ENCODE results near the gene TMEM183A.

The TMEM183A gene

GRCh38 chr1:203056516-203056915, 49.3 kb downstream of the TMEM183A start:
- DNase-seq = no peak
- Histone ChIP-seq H3K36me3 (no peaks in the 10 kb centered on the region), H3K4me3 (ENCODE audit: low read depth, low read length) (no peak overlapping the region), H3K4me1 (peaks cover 24% of the 10 kb centered on the region), H3K9me3 (no peaks in the 10 kb centered on the region), H3K27me3 (no peaks in the 10 kb centered on the region)
- peak; percentile 30 for TF ChIP-seq CTCF (IDR thresholded peaks at IDR 0.05; ENCODE audit: low read depth, low read length)

GRCh38 chr1:203057911-203058675, 50.9 kb downstream of the TMEM183A start:
- Histone ChIP-seq H3K36me3 (no peaks in the 10 kb centered on the region), H3K9me3 (no peaks in the 10 kb centered on the region), H3K4me1 (peaks cover 15% of the 10 kb centered on the region)

GRCh38 chr1:203058676-203058935, 51.4 kb downstream of the TMEM183A start:
- Histone ChIP-seq H3K27me3 (no peaks in the 10 kb centered on the region), H3K4me3 (ENCODE audit: low read depth, low read length) (no peak overlapping the region), H3K9me3 (no peaks in the 10 kb centered on the region), H3K4me1 (peaks cover 15% of the 10 kb centered on the region), H3K36me3 (no peaks in the 10 kb centered on the region)
- no peak for TF ChIP-seq CTCF (IDR thresholded peaks at IDR 0.05; ENCODE audit: low read depth, low read length)
- DNase-seq = no peak

More at GRCh38 chr1:203057911-203058675, 50.9 kb downstream of the TMEM183A start:
- DNase-seq = peak; percentile 54
- Histone ChIP-seq H3K4me3 (ENCODE audit: low read depth, low read length) (no peak overlapping the region), H3K27me3 (no peaks in the 10 kb centered on the region)
- TF ChIP-seq CTCF (IDR thresholded peaks at IDR 0.05; ENCODE audit: low read depth, low read length) = no peak

- no peak overlapping the region for H3K4me3 ChIP-seq (ENCODE audit: low read depth, low read length)
- TF ChIP-seq CTCF (IDR thresholded peaks at IDR 0.05; ENCODE audit: low read depth, low read length) = no peak
- DNase-seq = no peak
Observed at GRCh38 chr1:203059485-203059884, 52.3 kb downstream of the TMEM183A start.

GRCh38 chr1:203060115-203060514, 52.9 kb downstream of the TMEM183A start:
- TF ChIP-seq CTCF (IDR thresholded peaks at IDR 0.05; ENCODE audit: low read depth, low read length) = no peak
- H3K4me1 ChIP-seq = peaks cover 21% of the 10 kb centered on the region
- DNase-seq = no peak

More at GRCh38 chr1:203059485-203059884, 52.3 kb downstream of the TMEM183A start:
- Histone ChIP-seq H3K9me3 (no peaks in the 10 kb centered on the region), H3K4me1 (peaks cover 21% of the 10 kb centered on the region), H3K36me3 (no peaks in the 10 kb centered on the region), H3K27me3 (no peaks in the 10 kb centered on the region)

GRCh38 chr1:203063287-203063686, 56.1 kb downstream of the TMEM183A start:
- no peaks in the 10 kb centered on the region for H3K9me3 ChIP-seq
- peaks cover 15% of the 10 kb centered on the region for H3K4me1 ChIP-seq
- no peaks in the 10 kb centered on the region for H3K36me3 ChIP-seq
- no peak overlapping the region for H3K4me3 ChIP-seq (ENCODE audit: low read depth, low read length)
- H3K27me3 ChIP-seq = no peaks in the 10 kb centered on the region
- TF ChIP-seq CTCF (IDR thresholded peaks at IDR 0.05; ENCODE audit: low read depth, low read length) = no peak
- DNase-seq = peak; percentile 55

More at GRCh38 chr1:203060115-203060514, 52.9 kb downstream of the TMEM183A start:
- no peaks in the 10 kb centered on the region for H3K9me3 ChIP-seq
- no peaks in the 10 kb centered on the region for H3K36me3 ChIP-seq
- no peak overlapping the region for H3K4me3 ChIP-seq (ENCODE audit: low read depth, low read length)
- no peaks in the 10 kb centered on the region for H3K27me3 ChIP-seq
